Neural cell (in vitro differentiated cells): ENCODE data around the gene MAML2. TPM values are rescaled to one million over a fixed set of nuclear protein-coding genes. Genes with fewer than 3 reads are reported as not detected.

Source experiments
- H2AFZ ChIP-seq: fragments of 200-600, 300-800 bp; sonication (generic), shearing (Covaris generic); 2 replicates; pipeline ENCODE4 v1.6.0; 2014; ENCODE audit warnings: low read depth, mild to moderate bottlenecking, antibody characterized with exemption, low read length, moderate library complexity
- H3F3A ChIP-seq: fragments of 200-600 bp; shearing (Covaris generic); 2 replicates; pipeline ENCODE4 v1.6.1; 2016; ENCODE audit warnings: mild to moderate bottlenecking, moderate library complexity, mixed read lengths, antibody characterized with exemption, low read length; ENCODE audit not compliant: insufficient read depth, poor library complexity, severe bottlenecking
- H3K27ac ChIP-seq: fragments of 200-600, 300-800 bp; sonication (generic), shearing (Covaris generic); 2 replicates; pipeline ENCODE4 v1.5.1; 2014; ENCODE audit warnings: mild to moderate bottlenecking, low read length, moderate library complexity
- H3K27me3 ChIP-seq: fragments of 300-800, 200-600 bp; sonication (generic), shearing (Covaris generic); 2 replicates; pipeline ENCODE4 v1.6.0; 2014; ENCODE audit warnings: mild to moderate bottlenecking, low read depth, low read length, moderate library complexity; ENCODE audit not compliant: insufficient read depth
- H3K36me3 ChIP-seq: fragments of 300-800, 200-600 bp; sonication (generic), shearing (Covaris generic); 2 replicates; pipeline ENCODE4 v1.5.1; 2014; ENCODE audit warnings: mild to moderate bottlenecking, antibody characterized with exemption, low read length, moderate library complexity; ENCODE audit not compliant: insufficient read depth
- H3K4me2 ChIP-seq: fragments of 300-800, 200-600 bp; sonication (generic), shearing (Covaris generic); 2 replicates; pipeline ENCODE4 v1.6.0; 2014; ENCODE audit warnings: mild to moderate bottlenecking, low read length
- H3K4me3 ChIP-seq: fragments of 300-800, 200-600 bp; sonication (generic), shearing (Covaris generic); 2 replicates; pipeline ENCODE4 v1.5.1; 2014; ENCODE audit warnings: mild to moderate bottlenecking, low read length, moderate library complexity
- H3K79me2 ChIP-seq: fragments of 200-600 bp; shearing (Covaris generic); replicated peaks from 2 replicates; pipeline ENCODE4 v1.6.0; 2014; ENCODE audit warnings: mild to moderate bottlenecking, low read length, moderate library complexity; ENCODE audit not compliant: insufficient read depth
- H3K9ac ChIP-seq: fragments of 300-800, 200-600 bp; sonication (generic), shearing (Covaris generic); 2 replicates; pipeline ENCODE4 v1.6.1; 2016; ENCODE audit warnings: mild to moderate bottlenecking, low read length, mixed read lengths
- H3K9me2 ChIP-seq: fragments of 200-600 bp; shearing (Covaris generic); 2 replicates; pipeline ENCODE4 v1.6.1; 2016; ENCODE audit warnings: mild to moderate bottlenecking, low read length, mixed read lengths; ENCODE audit not compliant: insufficient read depth
- H3K9me3 ChIP-seq: fragments of 200-600, 300-800 bp; sonication (generic), shearing (Covaris generic); 2 replicates; pipeline ENCODE4 v1.6.1; 2016; ENCODE audit warnings: mild to moderate bottlenecking, mixed run types, low read length, moderate library complexity, mixed read lengths
- H4K20me1 ChIP-seq: fragments of 200-600 bp; shearing (Covaris generic); 2 replicates; pipeline ENCODE4 v1.6.1; 2016; ENCODE audit warnings: mild to moderate bottlenecking, mixed run types; ENCODE audit not compliant: insufficient read depth
- CTCF ChIP-seq: fragments of 450-650 bp; IDR thresholded peaks from 2 replicates; pipeline ENCODE4 v1.5.1; 2014; ENCODE audit warnings: antibody characterized with exemption, mild to moderate bottlenecking, moderate library complexity; ENCODE audit not compliant: poor library complexity, severe bottlenecking
- EP300 ChIP-seq: fragments of 450-650 bp; conservative IDR thresholded peaks from 2 replicates; pipeline ENCODE4 v1.6.1; 2014; ENCODE audit warnings: antibody characterized with exemption, mild to moderate bottlenecking, moderate library complexity; ENCODE audit not compliant: poor library complexity, severe bottlenecking
- EZH2 ChIP-seq: fragments of 200-600, 300-800 bp; shearing (Covaris generic), sonication (generic); IDR thresholded peaks from 2 replicates; pipeline ENCODE4 v1.6.1; 2014; ENCODE audit warnings: antibody characterized with exemption, low read length, borderline replicate concordance, mild to moderate bottlenecking; ENCODE audit not compliant: insufficient read depth, poor library complexity, severe bottlenecking
- MXI1 ChIP-seq: fragments of 450-650 bp; conservative IDR thresholded peaks from 2 replicates; pipeline ENCODE4 v1.6.1; 2014; ENCODE audit warnings: antibody characterized with exemption, mild to moderate bottlenecking; ENCODE audit not compliant: poor library complexity, severe bottlenecking
- POLR2AphosphoS5 ChIP-seq: IDR thresholded peaks from 2 replicates; pipeline ENCODE4 v1.6.1; 2012
- RAD21 ChIP-seq: fragments of 450-650 bp; conservative IDR thresholded peaks from 2 replicates; pipeline ENCODE4 v1.6.1; 2014; ENCODE audit warnings: antibody characterized with exemption, mild to moderate bottlenecking, moderate library complexity
- REST ChIP-seq: IDR thresholded peaks from 2 replicates; pipeline ENCODE4 v1.6.1; 2012; ENCODE audit warnings: borderline replicate concordance
- SMC3 ChIP-seq: fragments of 450-650 bp; conservative IDR thresholded peaks from 2 replicates; pipeline ENCODE4 v1.6.1; 2014; ENCODE audit warnings: antibody characterized with exemption, mild to moderate bottlenecking, moderate library complexity; ENCODE audit not compliant: poor library complexity
- TAF1 ChIP-seq: IDR thresholded peaks from 2 replicates; pipeline ENCODE4 v1.6.1; 2012; ENCODE audit warnings: low read depth
- polyA plus RNA-seq: library from polyadenylated mRNA; depleted of rRNA; stranded (reverse); fragments of >200 nt; gene quantifications from 2 replicates; pipeline ENCODE4 v1.2.3, GENCODE V29; 2014

MAML2 gene
- polyA plus RNA-seq, 1 donor from 2014 or later, result 3.6 TPM

DNA sequence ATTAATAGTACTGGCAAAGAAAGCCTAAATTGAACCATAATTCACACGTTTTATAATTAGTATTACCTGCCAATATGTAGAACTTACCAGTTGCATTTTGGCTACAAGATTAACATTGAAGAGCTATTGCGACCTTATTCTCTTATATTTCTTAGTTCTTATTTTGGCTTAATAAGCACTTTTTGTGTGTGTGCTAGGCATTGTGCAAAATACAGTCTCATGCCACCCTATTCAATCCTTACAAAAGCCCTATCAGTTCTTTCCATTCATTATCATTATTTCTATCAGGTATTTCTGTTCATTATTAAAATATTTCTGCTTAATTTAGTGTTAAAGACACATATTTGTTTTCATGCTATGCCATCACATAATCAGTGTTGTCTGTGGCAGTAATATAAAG is 41.2 kb downstream of the MAML2 start:
- Histone ChIP-seq H2AFZ (no peak overlapping the region), H3K79me2 (no peaks in the 10 kb centered on the region), H3K9ac (no peak overlapping the region), H3K36me3 (no peaks in the 10 kb centered on the region), H3K9me3 (no peaks in the 10 kb centered on the region), H3F3A (peaks cover 6% of the 10 kb centered on the region), H3K27ac (no peak overlapping the region), H3K4me3 (no peak overlapping the region), H3K9me2 (no peaks in the 10 kb centered on the region), H4K20me1 (no peaks in the 10 kb centered on the region), H3K27me3 (no peaks in the 10 kb centered on the region), H3K4me2 (no peak overlapping the region)
- no peak for TF ChIP-seq CTCF
- TF ChIP-seq EZH2, result no peak
- TF ChIP-seq EP300, result no peak
- TF ChIP-seq RAD21, result no peak
- no peak for TF ChIP-seq POLR2AphosphoS5
- no peak for TF ChIP-seq REST
- no peak for TF ChIP-seq SMC3
- TF ChIP-seq MXI1, result no peak
- TF ChIP-seq TAF1, result no peak

DNA sequence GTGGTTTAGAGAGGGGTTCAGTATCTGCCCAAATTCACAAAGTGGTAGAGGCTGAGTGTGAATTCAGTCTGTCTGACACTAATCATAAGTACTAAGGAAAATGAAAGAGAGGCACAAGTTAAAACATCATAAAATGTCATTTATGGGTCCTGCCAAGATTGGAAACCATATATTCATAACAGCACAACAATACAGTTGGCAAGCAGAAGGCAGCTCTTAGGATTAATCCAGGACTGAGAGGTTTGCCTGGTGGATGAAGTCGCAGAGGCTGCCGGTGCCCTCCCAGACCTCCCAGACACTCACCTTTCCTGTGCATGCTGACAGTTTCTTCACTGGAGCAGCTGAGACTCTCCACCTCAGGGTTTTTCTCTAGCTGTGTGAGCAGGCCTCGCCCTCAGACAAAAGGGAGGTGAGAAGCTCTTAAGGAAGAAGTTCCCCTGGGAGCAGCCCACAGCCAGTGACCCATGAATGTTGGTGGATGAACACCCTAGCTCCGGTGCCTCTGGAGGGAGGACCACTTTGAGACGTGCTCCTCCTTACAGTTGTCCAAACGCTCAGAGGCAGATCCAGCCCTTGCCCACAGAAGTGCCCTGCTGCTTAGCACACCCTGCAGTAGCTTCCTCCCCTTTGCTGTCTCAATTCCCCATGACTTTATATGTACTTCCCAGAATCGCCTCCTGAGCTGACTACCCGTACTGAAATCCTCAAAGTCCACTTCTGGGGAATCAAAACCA is 43.7 kb downstream of the MAML2 start:
- no peaks in the 10 kb centered on the region for H3K9me2 ChIP-seq
- H3K36me3 ChIP-seq, result no peaks in the 10 kb centered on the region
- H2AFZ ChIP-seq, result no peak overlapping the region
- H3K27ac ChIP-seq, result no peak overlapping the region
- no peak overlapping the region for H3K4me3 ChIP-seq
- H4K20me1 ChIP-seq, result no peaks in the 10 kb centered on the region
- H3K4me2 ChIP-seq, result no peak overlapping the region
- H3K9ac ChIP-seq, result no peak overlapping the region
- no peaks in the 10 kb centered on the region for H3K27me3 ChIP-seq
- H3F3A ChIP-seq, result no peaks in the 10 kb centered on the region
- no peaks in the 10 kb centered on the region for H3K9me3 ChIP-seq
- no peaks in the 10 kb centered on the region for H3K79me2 ChIP-seq
- TF ChIP-seq POLR2AphosphoS5 (no peak), TAF1 (no peak), EP300 (no peak), SMC3 (no peak), EZH2 (no peak), RAD21 (no peak), MXI1 (no peak), REST (no peak), CTCF (no peak)
